NB4 (cell line): ENCODE measurements around the gene KSR1.

Experiments
- CTCF ChIP-seq: IDR thresholded peaks from one replicate; pipeline ENCODE4 v1.5.1; 2012; ENCODE audit warnings: low read depth, low read length
- MAX ChIP-seq: IDR thresholded peaks from 2 replicates; pipeline ENCODE4 v1.6.1; 2011; ENCODE audit warnings: low read depth, low read length
- POLR2A ChIP-seq: IDR thresholded peaks from 2 replicates; pipeline ENCODE4 v1.6.1; 2011; ENCODE audit warnings: mild to moderate bottlenecking; ENCODE audit not compliant: insufficient read length; ENCODE audit errors: extremely low read depth

GRCh38 chr17:27530764-27531391 lies 74.6 kb downstream of the KSR1 start:
- no peak for TF ChIP-seq CTCF
- TF ChIP-seq POLR2A, result no peak
- TF ChIP-seq MAX, result no peak; the same call in 1 of the 2 replicates
